Type B pancreatic cell (in vitro differentiated cells): ENCODE results near the gene MAPK6. TPM values are rescaled to one million over a fixed set of nuclear protein-coding genes. Genes with fewer than 3 reads are reported as not detected.

ENCODE experiments used
- DNase-seq: peaks from one replicate; pipeline ENCODE4 v3.0.0; 2021; ENCODE audit warnings: mixed read lengths; ENCODE audit not compliant: unreplicated experiment; ENCODE audit errors: extremely low spot score
- H3K27ac Mint-ChIP-seq: 2 replicates; pipeline ENCODE4 v1.8.0; 2021; ENCODE audit warnings: mild to moderate bottlenecking, mixed read lengths
- H3K27me3 Mint-ChIP-seq: 2 replicates; pipeline ENCODE4 v1.8.0; 2021; ENCODE audit warnings: mixed read lengths
- H3K36me3 Mint-ChIP-seq: 2 replicates; pipeline ENCODE4 v1.8.0; 2021; ENCODE audit warnings: mixed read lengths
- H3K4me1 Mint-ChIP-seq: one replicate; pipeline ENCODE4 v1.8.0; 2021; ENCODE audit warnings: mixed read lengths; ENCODE audit not compliant: unreplicated experiment
- H3K4me3 Mint-ChIP-seq: 2 replicates; pipeline ENCODE4 v1.8.0; 2021; ENCODE audit warnings: mild to moderate bottlenecking, mixed read lengths
- H3K9me3 Mint-ChIP-seq: 2 replicates; pipeline ENCODE4 v1.8.0; 2021; ENCODE audit warnings: mixed read lengths
- CTCF ChIP-seq: fragments of 200-600 bp; sonication (generic); conservative IDR thresholded peaks from 2 replicates; pipeline ENCODE4 v1.5.0; 2021; ENCODE audit warnings: antibody characterized with exemption, mild to moderate bottlenecking
- total RNA-seq: library from RNA; stranded (reverse); gene quantifications from 2 replicates; pipeline ENCODE4 v1.2.1, GENCODE V29; 2021; ENCODE audit warnings: low replicate concordance

The MAPK6 gene
- total RNA-seq, 1 donor from 2014 or later: 56.6 TPM

DNA sequence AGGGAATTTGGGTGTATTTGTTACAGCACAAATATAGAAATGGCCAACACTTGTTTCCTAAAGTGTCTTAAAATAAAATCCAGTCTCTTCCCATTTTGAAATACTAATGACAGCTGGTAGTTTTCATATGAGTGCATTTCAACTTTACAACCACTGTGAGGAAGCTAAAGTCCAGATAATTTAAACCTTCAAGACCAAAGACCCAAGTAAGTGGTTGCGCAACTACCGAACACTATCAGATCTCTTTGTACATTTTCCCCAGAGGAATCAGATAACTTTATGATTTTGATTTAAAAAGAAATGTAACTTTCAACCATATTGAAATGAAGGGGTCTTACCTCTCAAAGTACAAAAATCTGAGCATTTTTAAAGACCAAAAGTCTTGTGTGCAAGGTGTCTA lies 79.3 kb downstream of the MAPK6 start:
- no peak overlapping the region for H3K4me3 Mint-ChIP-seq
- no peak overlapping the region for H3K27ac Mint-ChIP-seq
- no peaks in the 10 kb centered on the region for H3K9me3 Mint-ChIP-seq
- H3K4me1 Mint-ChIP-seq: peaks cover 5% of the 10 kb centered on the region
- no peak for DNase-seq
- peaks cover 2% of the 10 kb centered on the region for H3K27me3 Mint-ChIP-seq
- no peaks in the 10 kb centered on the region for H3K36me3 Mint-ChIP-seq
- no peak for TF ChIP-seq CTCF

GRCh38 chr15:52099651-52100272 lies 80.7 kb downstream of the MAPK6 start:
- peaks cover 2% of the 10 kb centered on the region for H3K27me3 Mint-ChIP-seq
- DNase-seq: no peak
- TF ChIP-seq CTCF: no peak
- H3K4me1 Mint-ChIP-seq: peaks cover 5% of the 10 kb centered on the region
- H3K4me3 Mint-ChIP-seq: no peak overlapping the region
- H3K9me3 Mint-ChIP-seq: no peaks in the 10 kb centered on the region
- H3K36me3 Mint-ChIP-seq: no peaks in the 10 kb centered on the region
- H3K27ac Mint-ChIP-seq: no peak overlapping the region

DNA sequence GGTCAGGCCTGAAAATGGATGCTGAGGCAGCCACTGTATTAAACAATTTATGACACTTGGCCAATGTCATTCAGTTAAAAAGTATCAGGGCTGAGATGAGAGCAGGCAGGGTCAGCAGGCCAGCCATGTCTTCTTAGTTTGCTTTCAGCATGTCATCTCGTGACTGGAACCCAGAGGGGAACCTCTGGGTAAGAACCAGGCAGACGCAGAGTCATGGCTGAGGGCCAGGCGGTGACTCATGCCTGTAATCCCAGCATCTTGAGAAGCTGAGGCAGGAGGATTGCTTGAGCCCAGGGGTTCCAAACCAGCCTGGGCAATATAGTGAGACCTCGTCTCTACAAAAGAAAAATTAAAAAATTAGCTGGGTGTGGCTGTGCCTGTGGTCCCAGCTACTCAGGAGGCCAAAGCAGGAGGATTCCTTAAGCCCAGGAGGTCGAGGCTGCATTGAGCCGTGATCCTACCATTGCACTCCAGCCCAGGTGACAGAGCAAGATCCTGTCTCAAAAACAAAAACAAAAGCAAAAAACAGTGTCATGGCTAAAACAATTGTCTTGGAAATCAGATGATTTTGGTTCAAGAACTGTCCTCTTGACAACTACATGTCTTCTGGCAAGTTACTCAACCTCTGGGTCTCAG lies 81.9 kb downstream of the MAPK6 start:
- Mint-ChIP-seq H3K4me1 (peaks cover 5% of the 10 kb centered on the region), H3K9me3 (no peaks in the 10 kb centered on the region), H3K36me3 (no peaks in the 10 kb centered on the region), H3K27me3 (peaks cover 2% of the 10 kb centered on the region), H3K4me3 (no peak overlapping the region), H3K27ac (no peak overlapping the region)
- DNase-seq: no peak
- no peak for TF ChIP-seq CTCF

DNA sequence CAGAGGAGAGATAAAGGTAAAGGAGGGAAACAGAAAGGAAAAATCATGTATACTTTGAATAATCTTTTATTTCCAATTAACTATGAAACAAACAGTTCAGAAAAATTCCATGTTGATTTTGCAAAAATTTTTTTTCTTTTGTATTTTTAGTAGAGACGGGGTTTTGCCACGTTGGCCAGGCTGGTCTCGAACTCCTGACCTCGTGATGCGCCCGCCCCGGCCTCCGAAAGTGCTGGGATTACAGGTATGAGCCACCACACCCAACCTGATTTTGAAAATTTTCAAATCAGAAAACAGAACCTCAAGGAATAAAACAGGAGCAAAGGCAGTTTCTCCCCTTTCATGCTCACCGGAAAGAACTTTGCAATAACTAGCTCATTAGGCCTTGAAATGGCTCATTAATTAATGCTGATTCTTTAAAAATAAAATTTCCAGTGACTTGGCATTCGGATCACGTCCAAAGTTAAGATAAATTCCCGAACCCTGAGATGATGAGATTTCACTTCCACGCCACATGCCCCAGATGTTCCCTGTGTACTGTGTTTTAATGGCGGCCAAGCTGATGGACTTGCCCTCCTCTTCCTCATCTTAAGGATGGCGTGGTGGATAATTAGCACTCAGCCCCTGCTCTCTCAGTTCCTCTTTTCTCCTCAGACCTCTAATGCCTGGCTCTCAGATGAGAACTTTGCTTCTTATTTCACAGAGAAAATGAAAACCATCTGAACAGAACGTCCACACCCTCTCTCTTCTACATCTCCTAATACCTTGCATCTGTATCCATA lies 82.7 kb downstream of the MAPK6 start:
- no peak overlapping the region for H3K27ac Mint-ChIP-seq
- H3K4me3 Mint-ChIP-seq: no peak overlapping the region
- no peak for DNase-seq
- TF ChIP-seq CTCF: no peak
- H3K27me3 Mint-ChIP-seq: peaks cover 2% of the 10 kb centered on the region
- no peaks in the 10 kb centered on the region for H3K9me3 Mint-ChIP-seq
- no peaks in the 10 kb centered on the region for H3K36me3 Mint-ChIP-seq
- peaks cover 5% of the 10 kb centered on the region for H3K4me1 Mint-ChIP-seq

DNA sequence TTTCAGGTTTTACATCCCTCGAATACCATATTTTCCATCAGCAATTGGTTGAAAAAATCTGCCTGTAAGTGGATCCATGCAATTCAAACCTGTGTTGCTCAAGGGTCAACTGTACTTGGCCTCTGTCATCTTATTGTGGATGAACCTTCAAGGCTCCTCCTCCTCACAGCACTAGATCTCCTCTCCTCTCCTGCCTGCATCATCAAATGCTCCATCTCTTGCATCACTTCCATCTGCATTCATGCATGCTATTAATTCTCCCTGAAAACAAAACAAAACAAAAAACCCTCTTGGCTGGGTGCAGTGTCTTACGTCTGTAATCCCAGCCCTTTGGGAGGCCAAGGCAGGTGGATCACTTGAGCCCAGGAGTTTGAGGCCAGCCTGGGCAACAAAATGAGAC lies 83.4 kb downstream of the MAPK6 start:
- TF ChIP-seq CTCF: no peak
- Mint-ChIP-seq H3K27ac (no peak overlapping the region), H3K4me1 (no peaks in the 10 kb centered on the region), H3K36me3 (no peaks in the 10 kb centered on the region), H3K9me3 (no peaks in the 10 kb centered on the region), H3K27me3 (peaks cover 2% of the 10 kb centered on the region), H3K4me3 (no peak overlapping the region)
- no peak for DNase-seq
